Measurements from ENCODE around the gene ACTRT2.

DNA sequence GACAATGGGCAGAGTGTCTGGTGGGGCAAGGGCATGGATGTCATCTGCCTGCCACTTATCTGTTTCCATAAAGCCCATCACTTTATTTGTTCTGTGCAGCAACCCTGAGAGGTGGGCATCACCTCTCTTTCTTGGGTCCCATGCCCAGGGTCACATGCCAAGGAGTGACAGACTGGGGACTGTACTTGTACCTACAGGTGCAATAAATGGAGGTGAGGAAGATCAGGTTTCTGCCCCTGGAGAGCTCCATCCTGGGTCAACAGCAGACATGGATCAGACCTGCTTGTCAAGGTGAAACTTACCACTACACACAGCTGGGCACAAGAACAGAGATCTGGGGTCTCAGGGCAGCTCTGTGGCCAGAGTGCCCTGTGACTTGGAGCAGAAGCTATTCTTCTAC, 29.3 kb downstream of the ACTRT2 start:
- TF ChIP-seq, protein P1, sequence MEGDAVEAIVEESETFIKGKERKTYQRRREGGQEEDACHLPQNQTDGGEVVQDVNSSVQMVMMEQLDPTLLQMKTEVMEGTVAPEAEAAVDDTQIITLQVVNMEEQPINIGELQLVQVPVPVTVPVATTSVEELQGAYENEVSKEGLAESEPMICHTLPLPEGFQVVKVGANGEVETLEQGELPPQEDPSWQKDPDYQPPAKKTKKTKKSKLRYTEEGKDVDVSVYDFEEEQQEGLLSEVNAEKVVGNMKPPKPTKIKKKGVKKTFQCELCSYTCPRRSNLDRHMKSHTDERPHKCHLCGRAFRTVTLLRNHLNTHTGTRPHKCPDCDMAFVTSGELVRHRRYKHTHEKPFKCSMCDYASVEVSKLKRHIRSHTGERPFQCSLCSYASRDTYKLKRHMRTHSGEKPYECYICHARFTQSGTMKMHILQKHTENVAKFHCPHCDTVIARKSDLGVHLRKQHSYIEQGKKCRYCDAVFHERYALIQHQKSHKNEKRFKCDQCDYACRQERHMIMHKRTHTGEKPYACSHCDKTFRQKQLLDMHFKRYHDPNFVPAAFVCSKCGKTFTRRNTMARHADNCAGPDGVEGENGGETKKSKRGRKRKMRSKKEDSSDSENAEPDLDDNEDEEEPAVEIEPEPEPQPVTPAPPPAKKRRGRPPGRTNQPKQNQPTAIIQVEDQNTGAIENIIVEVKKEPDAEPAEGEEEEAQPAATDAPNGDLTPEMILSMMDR (IDR thresholded peaks at IDR 0.05; ENCODE audit: control extremely low read depth in 1 of 3, insufficient read depth in 1 of 3, low read depth in 1 of 3, low read length in 3 of 3): no peak
- no peak for TF ChIP-seq POLR2A (IDR thresholded peaks at IDR 0.05; ENCODE audit: control extremely low read depth in 1 of 2, low read depth in 2 of 2, low read length in 2 of 2)
- no peak for TF ChIP-seq RXRA (IDR thresholded peaks at IDR 0.05; ENCODE audit: insufficient read depth, low read depth, low read length)
- no peak for TF ChIP-seq RBBP5 (IDR thresholded peaks at IDR 0.05; ENCODE audit: borderline replicate concordance, low read depth, low read length)
- TF ChIP-seq TAF1 (IDR thresholded peaks at IDR 0.05; ENCODE audit: low read depth, low read length): no peak
- no peak for TF ChIP-seq KDM4A (IDR thresholded peaks at IDR 0.05; ENCODE audit: low read depth, low read length, severe bottlenecking)
- TF ChIP-seq RNF2 (IDR thresholded peaks at IDR 0.05; ENCODE audit: borderline replicate concordance, low read depth, low read length, missing control alignments, poor library complexity, severe bottlenecking): no peak
- TF ChIP-seq SRF (IDR thresholded peaks at IDR 0.05; ENCODE audit: low read depth, low read length): no peak
- no peak for TF ChIP-seq CHD2 (IDR thresholded peaks at IDR 0.05; ENCODE audit: low read length)
- TF ChIP-seq JUN (IDR thresholded peaks at IDR 0.05; ENCODE audit: low read depth, low read length): no peak
- TF ChIP-seq POLR2AphosphoS5 (IDR thresholded peaks at IDR 0.05; ENCODE audit: low read depth, low read length): no peak
- TF ChIP-seq CHD1 (IDR thresholded peaks at IDR 0.05; ENCODE audit: low read depth, low read length): no peak
- no peak for TF ChIP-seq YY1 (IDR thresholded peaks at IDR 0.05; ENCODE audit: low read depth, low read length)
- no peak for TF ChIP-seq CREB1 (IDR thresholded peaks at IDR 0.05)

All from H1 (cell line).